ENCODE data around the gene KCNJ14.

- no peak for TF ChIP-seq POLR2A (IDR thresholded peaks at IDR 0.05)
- TF ChIP-seq CTCF (IDR thresholded peaks at IDR 0.05), result no peak
Observed at GRCh38 chr19:48484931-48485612, 29.7 kb downstream of the KCNJ14 start.
